GM19023 (cell line): ENCODE results near the gene LIMA1.
A peak's percentile ranks its signal among the peaks of the same experiment; 100 is the strongest.
"Not testable (repeated sequence)": the region's sequence is repeated elsewhere in the genome, so short reads cannot be mapped to it uniquely, and the experiment has no call there.

ENCODE experiments used
- ATAC-seq: cut with Tn5 transposase; IDR thresholded peaks from one replicate; pipeline ENCODE4 v1.9.1; 2021; ENCODE audit warnings: mild to moderate bottlenecking, moderate library complexity; ENCODE audit not compliant: unreplicated experiment

LIMA1 gene

DNA sequence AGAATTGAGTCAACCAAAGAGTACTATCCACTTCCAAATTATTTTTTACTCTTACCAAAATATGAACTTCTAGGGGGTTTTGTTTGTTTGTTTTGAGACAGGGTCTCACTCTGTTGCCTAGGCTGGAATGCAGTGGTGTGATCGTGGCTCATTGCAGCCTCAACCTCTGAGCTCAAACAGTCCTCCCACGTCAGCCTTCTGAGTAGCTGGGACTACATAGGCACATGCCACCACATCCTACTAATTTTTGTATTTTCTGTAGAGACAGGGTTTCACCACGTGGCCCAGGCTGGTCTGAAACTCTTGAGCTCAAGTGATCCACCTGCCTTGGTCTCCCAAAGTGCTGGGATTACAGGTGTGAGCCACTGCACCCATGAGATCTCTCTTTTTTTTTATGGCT, 7.4 kb upstream of the LIMA1 start:
- not testable (repeated sequence) for ATAC-seq

DNA sequence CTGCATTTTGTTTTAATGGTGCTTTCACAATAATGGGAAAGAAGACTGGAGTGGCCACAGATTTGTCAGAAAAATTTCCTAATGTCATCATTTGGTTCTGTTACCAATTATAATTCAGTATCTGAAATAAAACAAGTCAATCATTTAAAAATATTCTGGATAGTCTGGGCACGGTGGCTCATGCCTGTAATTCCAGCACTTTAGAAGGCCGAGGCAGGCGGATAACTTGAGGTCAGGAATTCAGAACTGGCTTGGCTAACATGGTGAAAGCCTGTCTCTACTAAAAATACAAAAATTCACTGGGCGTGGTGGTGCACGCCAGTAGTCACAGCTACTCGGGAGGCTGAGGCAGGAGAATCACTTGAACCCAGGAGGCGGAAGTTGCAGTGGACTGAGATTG, 4.0 kb upstream of the LIMA1 start:
- ATAC-seq: no peak

DNA sequence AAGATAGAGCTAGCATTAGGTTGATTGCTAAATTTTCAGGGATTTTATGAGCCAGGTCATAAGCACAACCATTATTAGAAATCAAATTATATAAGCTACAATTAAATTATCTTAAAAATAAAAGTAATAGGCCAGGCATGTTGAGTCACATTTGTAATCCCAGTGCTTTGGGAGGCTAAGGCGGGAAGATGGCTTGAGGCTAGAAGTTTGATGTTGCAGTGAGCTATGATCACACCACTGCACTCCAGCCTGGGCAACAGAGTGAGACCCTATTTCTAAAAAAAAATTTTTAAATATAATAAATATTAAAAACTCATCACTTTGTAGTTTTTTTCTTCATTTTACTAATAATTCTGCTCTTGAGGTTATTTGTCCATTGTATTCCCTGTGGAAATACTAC, 1.9 kb upstream of the LIMA1 start:
- no peak for ATAC-seq

DNA sequence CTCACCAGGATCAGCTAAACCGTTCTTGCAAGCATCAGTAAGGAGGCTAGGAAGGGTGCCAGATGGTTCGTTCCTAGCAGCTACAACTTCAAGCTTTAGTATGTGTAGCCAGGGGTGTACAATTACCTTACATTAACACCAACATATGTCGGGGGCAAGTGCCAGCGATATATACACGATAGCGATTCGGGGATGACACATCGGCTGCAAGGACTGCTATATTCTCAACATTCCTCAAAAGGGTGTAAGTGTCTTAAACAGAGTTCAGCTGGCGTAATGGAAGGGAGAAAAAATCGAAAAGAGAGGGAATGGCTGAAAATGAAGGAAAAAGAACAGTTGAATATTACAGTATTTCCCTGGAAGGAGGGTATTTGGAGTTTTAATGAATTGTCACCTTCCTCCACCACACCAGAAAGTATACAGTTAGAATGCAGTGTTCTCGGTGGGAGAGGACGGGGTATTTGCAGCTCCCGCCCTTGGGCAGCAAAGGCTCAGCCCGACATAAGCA, 545 bp downstream of the LIMA1 start:
- peak; percentile 41 for ATAC-seq

DNA sequence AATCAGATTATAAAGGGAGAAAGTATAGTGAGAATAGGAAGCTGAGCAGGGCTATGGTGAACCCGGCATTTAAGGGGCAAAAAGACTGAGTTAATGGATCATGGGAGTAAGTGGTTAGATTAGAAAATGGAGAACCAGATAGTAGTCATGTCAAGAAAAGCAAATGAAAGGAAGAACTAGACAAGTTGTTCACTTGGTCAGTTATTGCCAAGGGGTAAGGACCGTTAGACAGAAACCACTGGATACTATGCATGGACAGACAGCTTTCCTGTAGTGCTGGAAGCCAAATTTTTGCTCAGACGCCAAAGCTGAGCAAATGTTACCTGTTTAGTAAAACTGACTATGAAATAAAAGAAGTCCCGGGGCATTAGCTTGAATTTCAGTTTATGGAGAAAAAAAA, 3.8 kb downstream of the LIMA1 start:
- ATAC-seq: no peak

DNA sequence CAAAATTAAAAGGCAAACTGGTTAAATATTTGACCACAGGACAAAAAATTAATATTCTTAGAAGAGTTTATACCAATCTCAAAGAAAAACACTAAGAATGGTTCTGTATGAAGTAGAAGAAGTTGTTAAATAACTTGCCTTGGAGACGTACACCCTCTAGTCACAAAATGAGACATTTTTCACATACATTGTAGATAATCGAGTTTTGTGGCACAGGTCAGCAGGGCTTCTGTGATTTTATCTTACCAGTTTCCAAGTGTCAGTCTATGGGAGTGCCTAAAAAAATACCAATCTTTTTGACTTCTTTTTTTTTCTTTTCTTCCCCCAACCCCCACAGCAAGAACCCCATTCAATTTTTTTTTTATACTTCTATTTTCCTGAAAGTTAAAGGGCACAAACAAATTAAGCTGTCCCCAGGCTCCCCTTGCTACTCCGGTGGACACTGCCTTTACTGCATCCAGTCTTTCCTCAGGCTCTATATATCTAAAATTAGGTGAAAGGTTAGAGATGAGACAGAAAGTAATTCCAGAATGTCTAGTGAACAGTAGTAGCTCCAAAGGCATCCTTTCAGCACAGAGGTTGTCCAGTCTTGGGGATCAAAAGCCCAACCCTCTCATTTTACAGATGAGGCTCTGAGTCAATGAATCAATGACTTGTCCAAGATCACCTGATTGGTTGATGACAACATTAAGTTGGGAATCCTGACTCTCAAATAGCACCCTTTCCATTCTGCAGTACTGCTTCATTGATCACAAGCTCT, 6.2 kb downstream of the LIMA1 start:
- no peak for ATAC-seq

DNA sequence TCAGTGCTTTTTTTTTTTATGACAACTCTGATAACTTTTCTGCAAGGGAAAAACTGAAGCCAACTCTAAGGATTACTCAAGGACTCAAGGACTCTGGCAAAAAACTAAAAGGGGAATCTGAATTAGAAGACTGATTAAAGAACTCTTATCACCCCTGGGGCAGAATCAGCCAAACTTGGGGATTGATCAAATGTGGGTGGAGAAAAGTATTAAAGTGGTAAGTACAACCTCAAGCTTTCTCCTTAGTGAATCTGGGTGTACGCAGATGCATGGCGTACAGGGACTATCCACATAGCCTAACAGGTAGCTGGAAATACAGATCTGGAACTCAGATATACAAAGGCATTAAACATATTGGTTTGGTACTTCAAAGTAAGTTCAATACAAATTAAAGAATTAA, 7.3 kb downstream of the LIMA1 start:
- ATAC-seq: no peak

DNA sequence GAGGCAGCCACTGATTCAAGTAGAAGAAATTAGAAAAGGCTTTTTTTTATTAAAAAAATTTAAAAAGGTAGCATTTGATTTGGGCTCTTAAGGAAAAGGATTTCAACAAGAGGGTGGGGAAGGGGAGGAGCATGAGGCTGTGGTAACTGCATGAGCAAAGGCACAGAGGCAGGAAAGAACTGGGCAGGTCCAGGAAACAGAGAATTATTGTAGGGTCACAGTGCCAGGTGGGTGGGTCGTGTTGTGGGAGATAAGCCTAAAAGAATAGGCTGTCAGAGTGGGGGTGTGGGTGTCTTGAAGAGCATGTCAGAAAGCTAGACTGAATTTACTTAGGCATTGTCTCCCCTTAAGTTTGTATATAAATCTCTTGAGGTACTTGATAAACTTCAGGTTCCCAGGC, 7.8 kb downstream of the LIMA1 start:
- ATAC-seq: no peak

DNA sequence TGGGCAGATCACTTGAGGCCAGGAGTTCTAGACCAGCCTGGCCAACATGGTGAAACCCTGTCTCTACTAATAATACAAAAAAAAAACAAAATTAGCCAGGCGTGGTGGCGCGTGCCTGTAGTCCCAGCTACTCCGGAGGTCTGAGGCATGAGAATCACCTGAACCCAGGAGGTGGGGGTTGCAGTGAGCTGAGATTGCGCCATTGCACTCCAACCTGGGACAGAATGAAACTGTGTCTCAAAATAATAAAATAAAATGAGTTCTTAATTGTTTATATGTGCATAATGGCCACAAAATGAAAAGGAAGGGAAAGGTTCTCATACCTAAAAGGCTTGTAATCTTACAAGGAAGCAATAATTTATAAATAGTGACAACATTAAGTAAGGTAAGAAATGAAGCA, 8.2 kb downstream of the LIMA1 start:
- ATAC-seq: not testable (repeated sequence)

DNA sequence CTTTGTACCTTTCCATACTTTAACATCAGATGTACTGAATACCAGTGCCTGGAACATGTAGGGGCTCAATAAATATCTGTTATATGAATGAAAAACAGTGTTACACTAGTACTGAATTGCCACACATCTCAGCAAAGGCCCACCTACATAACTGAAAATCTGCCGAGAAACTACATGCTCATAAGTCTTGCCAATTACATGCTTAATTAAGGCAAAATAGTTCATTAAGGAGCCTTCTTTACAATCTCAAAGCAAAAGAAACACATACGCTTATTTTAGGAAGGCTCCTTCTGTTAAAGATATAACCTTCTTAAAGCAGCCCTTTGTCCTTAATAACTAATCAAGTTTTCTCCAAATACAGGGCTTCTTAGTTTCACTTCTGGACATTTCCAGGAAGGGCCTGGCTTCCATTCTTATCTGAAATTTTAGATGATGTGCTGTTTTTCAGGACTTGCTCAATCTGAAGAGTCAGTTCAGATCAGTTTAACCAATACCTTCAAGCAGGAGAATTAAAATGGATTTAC, 11.5 kb downstream of the LIMA1 start:
- ATAC-seq: no peak

DNA sequence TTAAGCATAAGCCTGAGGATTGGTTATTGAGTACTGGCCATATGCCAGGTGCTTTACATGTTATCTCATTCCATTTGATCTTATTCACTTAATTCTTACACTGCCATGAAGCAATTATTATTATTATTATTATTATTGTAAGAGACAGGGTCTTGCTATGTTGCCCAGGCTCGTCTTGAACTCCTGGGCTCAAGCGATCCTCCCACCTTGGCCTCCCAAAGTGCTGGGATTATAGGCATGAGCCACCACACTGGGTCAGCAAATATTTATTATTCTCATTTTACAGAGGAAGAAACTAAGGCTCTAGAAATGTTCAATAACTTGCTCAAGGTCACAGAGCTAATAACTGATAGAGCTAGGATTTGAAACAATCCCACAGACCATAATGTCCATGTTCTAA, 14.8 kb downstream of the LIMA1 start:
- no peak for ATAC-seq

DNA sequence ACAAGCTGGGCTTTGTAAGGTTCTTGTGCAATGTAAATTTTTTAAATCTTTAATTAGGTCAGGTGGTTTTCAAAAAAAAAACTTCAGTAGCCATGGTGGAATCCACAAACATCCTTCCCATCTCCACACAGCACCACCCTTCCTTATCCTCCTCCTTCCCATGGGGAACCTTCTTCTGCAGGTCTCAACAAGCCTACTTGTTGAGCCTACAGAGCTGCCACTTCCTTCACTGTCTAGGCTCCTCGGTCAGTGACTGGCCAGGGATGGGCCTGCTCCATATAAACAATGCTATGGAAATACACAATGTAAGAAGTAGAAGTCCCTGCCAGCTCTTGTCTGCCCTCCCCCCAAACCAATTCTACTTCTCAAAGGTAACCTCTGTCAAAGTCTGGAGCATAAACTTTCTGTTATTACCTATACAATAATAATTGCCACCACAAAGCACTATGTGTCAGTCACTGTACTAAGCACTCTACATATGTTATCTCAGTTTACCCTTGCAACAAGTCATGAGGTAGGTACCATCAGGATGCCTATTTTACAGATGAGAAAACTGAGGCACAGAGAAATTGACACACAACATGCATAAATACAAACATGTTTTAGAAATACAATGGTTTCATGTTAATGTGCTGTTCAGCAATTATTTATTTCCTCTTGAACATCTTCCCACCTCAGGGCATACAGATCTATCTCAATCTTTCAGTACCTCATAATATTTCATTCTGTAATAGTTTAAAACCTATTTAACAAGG, 17.4 kb downstream of the LIMA1 start:
- no peak for ATAC-seq

DNA sequence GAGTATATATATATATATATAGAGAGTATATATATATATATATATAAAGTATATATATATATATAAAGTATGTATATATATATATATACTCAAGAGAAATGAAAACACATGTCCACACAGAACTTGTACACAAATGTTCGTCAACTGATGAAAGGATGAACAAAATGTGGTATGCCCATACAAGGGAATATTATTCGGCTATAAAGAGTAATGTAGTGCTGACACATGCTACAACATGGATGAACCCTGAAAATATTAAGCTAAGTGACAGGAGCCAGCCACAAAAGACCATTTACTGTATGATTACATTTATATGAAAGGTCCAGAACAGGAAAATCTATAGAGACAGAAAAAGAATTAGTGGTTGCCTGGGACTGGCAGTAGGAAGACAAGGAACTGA, 19.5 kb downstream of the LIMA1 start:
- no peak for ATAC-seq

DNA sequence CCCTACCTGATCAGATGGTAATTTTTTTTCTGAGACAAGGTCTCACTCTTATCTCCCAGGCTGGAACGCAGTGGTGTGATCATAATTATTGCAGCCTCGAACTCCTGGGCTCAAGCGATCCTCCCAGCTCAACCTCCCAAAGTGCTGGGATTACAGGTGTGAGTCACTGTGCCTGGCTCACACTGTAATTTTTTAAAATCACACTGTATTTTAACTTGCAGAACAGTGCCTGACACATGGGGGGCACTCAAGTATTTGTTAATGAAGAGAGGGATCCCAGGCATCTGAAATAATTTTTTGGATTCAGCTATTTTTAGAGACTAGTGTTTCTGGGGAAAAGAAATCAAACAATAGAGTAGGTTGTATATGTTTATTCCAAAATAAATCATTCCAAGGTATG, 21.7 kb downstream of the LIMA1 start:
- no peak for ATAC-seq

DNA sequence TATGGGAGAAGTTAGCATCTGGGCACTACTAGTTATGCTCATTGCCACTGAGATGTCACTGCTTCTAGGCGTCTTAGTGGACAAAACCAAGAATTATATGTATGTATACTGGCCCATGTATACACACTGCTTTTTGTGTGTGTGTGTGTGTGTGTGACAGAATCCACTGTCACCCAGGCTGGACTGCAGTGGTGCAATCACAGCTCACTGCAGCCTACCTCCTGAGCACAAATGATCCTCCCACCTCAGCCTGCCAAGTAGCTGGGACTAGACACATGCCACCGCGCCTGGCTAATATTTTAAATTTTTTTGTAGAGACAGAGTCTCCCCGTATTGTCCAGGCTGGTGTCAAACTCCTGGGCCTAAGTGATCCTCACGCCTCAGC, 25.2 kb downstream of the LIMA1 start:
- ATAC-seq: no peak

DNA sequence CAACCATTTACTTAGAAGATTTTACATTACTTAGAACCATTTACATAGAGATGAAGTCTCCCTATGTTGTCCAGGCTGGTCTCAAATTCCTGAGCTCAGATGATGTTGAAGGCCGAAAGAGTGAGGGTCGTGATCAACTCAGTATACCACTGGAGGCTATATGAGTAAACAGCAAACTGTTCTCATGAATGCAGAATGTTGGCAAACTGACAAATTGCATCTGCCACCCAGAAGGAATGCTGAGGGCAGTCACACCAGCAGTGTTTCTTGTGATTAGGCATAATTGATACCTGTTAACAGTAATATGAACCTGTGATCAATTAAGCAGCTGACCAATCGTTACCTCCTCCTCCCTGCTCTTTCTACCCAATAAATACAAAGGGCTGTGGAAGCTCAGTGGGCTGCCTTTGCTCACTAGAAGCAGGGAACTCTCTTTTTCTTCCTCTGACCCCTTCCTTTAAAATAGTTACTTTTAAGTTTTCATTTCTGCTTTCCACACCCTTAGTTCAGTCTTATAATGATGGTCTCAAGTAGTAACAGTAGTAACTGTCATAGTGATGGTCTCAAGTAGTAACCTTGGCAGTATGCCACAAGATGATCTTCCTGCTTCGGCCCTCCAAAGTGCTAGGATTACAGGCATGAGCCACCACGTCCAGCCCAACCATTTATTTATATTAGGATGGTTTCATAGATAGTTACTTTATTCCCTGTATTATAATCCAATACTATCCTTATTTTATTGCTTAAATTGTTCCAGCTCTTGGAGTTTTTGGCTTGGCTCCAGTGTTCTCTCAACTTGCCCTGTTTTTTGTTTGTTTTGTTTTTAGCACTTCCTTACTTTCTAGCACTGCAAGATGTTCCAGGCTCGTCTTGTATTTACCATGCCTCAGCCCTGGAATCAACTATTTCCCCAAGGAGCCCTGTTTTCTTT, 25.8 kb downstream of the LIMA1 start:
- no peak for ATAC-seq

DNA sequence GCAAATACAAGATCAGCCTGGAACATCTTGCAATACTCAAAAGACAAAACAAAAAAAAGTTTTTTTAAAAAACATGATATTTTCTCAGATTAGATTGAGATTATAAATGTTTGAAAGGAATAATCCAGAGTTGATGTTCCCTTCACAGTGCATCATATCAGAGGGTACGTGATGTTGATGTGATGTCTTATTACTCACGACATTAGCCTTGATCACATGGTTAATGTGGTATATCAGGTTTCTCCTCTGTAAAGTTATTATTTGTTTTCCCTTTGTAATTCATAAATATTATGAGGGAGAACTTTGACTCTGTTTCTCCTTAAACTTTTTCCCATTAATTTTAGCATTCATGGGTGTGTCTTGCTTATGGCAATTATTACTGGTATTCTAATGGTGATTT, 26.6 kb downstream of the LIMA1 start:
- no peak for ATAC-seq

DNA sequence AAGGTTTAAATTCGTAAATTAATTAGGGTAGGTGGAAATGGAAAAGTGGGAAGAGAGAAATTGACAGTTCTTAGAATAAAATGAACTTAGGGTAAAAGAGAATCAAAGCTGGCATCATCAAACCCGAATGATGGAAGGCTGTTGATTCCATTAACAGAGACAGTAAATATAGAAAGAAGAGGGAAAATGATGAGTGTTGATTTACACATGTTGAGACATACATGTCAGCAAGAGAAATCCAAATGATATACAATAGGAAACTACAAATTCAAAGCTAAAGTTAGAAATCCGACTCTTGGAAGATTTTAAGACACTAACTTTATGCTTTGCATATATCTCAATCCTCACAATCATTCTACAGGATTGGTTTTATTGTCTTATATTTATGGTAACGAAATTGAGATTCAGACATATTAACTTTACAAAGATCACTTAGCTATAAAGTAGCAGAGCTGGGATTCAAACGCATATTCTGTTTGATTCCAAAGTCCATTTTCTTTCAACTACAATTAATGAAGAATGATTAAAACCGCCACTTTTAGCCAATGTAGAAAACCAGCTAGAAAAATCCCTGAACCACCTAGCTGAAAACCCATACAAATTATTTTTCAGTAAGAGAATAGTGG, 30.2 kb downstream of the LIMA1 start:
- no peak for ATAC-seq

DNA sequence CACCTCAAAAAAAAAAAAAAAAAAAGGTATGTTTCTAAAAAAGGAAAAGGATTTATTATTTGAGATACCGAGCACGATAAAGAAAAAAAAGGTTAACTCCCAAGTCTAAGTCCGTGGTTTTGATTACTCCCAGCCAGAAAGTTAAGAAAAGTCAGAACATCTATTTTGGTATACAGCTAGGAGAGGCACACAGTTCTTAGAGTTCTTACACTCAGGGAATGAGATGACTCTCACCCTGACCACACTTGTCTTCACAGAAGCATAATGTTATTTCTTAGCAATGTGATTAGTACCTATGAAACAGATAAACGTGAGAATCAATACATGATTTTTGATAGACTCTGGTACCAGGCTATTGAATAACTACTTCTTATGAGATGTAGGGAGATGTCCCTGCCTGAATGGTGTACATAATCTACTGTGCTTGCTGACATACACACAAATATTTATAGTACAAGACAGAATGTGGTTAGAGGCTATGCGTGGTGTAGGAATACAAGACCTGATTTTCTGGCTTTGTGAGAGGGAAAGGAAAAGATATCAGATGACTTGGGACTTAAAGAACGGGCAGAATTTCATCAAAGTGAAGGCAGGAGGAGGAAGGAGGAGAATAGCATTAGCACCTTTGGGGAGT, 31.6 kb downstream of the LIMA1 start:
- no peak for ATAC-seq
